ENCODE measurements around the gene OTX2. TPM values are rescaled to one million over a fixed set of nuclear protein-coding genes. Genes with fewer than 3 reads are reported as not detected.

OTX2 gene
- total RNA-seq, 4 donors from 2014 or later: not detected

DNA sequence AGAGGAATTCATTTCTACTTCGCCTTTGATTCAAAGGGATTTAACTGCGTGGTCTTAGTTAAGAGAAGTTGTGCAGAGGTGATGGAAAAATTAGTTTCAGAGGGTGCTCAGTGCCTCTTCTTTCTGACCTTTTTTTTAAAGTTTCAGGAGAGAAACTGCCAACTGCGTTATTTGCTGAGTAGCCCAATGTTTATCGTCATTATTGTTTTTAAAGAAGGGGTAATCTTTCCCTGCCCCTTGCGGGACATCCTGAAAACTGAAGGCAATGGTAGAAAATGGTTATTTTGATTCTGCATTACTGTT is 11.0 kb downstream of the OTX2 start:
- Histone ChIP-seq H3K4me3 (no peak overlapping the region), H3K27ac (no peak overlapping the region), H3K9me3 (no peaks in the 10 kb centered on the region), H3K27me3 (peaks cover 21 to 100% (median 56%) of the 10 kb centered on the region in 4 donors), H3K4me1 (peaks cover 9 to 29% (median 9%) of the 10 kb centered on the region in 3 donors), H3K36me3 (no peaks in the 10 kb centered on the region)
- WGBS, 2 donors: 20% methylated on average over 4 to 5 of the region's 5 CpGs
- TF ChIP-seq POLR2A (IDR thresholded peaks at IDR 0.05): no peak
- TF ChIP-seq, protein P1, sequence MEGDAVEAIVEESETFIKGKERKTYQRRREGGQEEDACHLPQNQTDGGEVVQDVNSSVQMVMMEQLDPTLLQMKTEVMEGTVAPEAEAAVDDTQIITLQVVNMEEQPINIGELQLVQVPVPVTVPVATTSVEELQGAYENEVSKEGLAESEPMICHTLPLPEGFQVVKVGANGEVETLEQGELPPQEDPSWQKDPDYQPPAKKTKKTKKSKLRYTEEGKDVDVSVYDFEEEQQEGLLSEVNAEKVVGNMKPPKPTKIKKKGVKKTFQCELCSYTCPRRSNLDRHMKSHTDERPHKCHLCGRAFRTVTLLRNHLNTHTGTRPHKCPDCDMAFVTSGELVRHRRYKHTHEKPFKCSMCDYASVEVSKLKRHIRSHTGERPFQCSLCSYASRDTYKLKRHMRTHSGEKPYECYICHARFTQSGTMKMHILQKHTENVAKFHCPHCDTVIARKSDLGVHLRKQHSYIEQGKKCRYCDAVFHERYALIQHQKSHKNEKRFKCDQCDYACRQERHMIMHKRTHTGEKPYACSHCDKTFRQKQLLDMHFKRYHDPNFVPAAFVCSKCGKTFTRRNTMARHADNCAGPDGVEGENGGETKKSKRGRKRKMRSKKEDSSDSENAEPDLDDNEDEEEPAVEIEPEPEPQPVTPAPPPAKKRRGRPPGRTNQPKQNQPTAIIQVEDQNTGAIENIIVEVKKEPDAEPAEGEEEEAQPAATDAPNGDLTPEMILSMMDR (IDR thresholded peaks at IDR 0.05): no peak
- no peak for DNase-seq
- intact Hi-C loops (cut with DNase I): no loop called here

DNA sequence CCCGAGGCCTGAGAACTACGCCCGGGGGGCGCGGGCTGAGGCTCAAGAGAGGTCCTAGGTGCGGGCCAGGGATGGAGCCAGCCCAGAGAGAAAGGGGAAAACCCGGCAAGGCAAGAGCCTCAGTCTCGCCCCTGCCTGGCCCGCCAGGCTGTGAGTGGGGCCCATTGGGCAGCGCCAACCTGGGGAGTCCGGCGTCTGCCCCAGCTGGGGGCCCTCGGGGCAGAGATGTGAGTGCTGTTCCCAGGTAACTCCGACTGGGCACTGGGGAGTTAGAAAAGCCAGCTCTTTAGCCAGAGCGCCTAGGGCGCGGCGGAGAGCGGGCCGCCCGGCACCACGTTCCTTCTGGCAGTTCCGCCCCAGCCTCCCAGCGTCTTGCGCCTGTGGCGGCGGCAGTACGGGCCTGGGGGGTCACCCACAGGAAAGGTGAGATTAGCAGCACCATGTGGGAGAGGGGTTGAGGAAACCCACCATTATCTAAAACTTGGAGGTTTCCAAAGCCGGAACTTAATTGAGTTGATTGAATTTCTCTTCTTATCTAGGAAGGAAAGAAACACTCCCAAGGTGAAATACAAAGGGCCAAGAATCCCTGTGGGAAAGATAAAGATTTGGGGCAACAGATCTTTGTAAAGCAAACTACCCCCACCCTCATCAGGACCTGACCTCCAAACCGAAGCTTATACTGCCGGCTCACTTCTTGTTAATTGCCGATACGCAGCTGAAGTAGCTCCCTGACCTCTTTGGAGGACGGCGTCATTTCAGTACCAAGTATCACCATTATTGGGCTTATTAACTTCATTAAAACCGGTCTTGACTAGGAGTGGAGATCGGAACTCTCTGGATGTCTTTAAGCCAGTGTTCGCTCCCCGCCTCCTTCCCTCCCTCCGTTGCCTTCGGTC is 11.6 kb downstream of the OTX2 start:
- H3K4me1 ChIP-seq: peaks cover 9 to 31% (median 9%) of the 10 kb centered on the region in 3 donors
- H3K9me3 ChIP-seq: no peaks in the 10 kb centered on the region
- no peak overlapping the region for H3K27ac ChIP-seq
- TF ChIP-seq POLR2A (IDR thresholded peaks at IDR 0.05): no peak
- TF ChIP-seq, protein P1 (IDR thresholded peaks at IDR 0.05): no peak
- DNase-seq: no peak
- H3K4me3 ChIP-seq: peak overlapping the region in 2 of 4 donors; percentile 31 to 53
- intact Hi-C loops (cut with DNase I): no loop called here
- H3K27me3 ChIP-seq: peaks cover 24 to 100% (median 56%) of the 10 kb centered on the region in 4 donors
- no peaks in the 10 kb centered on the region for H3K36me3 ChIP-seq
- WGBS, 2 donors: 31% methylated on average over 13 to 26 of the region's 41 CpGs

DNA sequence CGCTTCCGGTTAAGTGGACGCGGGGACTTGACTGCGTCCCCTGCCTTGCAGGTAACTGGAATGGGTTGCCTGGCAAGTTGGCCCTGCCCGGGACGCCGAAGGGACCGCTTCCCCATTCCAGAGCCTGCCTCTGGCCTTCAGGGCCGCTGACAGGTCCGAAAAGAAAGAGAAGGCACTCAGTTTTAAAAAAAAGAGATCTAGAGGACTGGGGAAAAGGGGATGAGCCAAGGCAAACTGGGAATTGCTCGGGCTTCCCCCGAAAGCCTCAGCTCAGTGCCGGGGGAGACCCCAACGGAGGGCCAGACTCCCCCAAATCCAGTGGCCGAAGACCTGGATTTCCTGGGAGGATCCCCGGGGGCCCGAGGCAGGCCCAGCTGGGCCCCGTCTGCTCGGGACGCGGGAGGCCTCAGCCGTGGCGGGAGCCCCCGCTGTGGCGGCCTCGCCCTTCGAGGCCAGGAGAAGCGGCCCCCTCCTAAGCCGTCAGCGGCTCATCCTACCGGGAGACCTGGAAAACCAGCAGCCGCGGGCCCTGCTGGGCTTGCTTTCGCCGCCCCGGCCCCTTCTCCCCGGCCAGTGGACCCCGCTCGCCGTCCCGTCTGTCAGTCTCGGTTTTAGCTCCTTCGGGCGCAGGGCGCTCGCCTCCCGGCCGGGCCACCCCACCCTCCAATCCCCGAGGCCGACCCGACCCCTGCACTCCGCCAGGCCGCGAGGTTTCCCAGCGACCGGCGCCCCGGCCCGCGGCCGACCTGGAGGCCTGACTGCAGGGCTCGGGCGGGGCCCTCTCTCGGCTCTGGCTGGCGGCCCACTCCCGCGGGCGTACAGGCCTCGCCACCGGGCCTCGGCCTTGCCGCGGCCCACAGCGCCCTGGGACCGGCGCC is 12.5 kb downstream of the OTX2 start:
- Histone ChIP-seq H3K4me3 (peak overlapping the region in 2 of 4 donors; percentile 31 to 53), H3K27me3 (peaks cover 24 to 100% (median 52%) of the 10 kb centered on the region in 4 donors), H3K4me1 (peaks cover 9 to 31% (median 9%) of the 10 kb centered on the region in 3 donors), H3K27ac (no peak overlapping the region), H3K36me3 (no peaks in the 10 kb centered on the region), H3K9me3 (no peaks in the 10 kb centered on the region)
- TF ChIP-seq, protein P1 (IDR thresholded peaks at IDR 0.05): no peak
- TF ChIP-seq POLR2A (IDR thresholded peaks at IDR 0.05): no peak
- intact Hi-C loops (cut with DNase I): no loop called here
- 8 to 20% methylated on average over 1 to 8 of the region's 77 CpGs for WGBS, 2 donors
- DNase-seq: no peak

DNA sequence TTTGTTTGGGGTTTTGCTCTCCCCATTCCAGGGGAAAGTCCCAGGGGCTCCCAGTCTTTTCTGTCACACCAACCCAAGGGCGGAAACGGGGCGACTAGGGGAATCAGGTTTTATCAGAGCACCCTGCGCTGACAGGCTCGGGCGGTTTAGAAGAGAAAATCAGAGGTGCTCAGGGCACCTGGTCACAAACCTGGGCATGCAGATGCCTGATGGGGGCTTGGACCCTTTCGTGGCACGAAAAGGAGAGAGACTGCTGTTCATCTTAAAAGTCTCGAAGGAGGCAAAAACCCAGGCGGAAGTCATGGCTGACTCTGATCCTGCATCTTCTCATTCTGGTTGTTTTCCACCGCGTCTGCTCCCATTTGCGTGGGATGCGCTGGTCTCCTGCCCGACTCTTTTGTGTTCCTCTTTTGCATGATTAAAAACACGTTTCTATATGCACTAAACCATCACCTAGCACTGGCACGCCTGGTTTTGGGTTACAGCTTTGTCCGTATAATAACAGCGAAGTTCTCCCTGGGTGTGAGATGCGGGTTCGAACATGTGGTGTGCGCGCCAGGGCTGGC is 13.2 kb downstream of the OTX2 start:
- Histone ChIP-seq H3K27ac (no peak overlapping the region), H3K9me3 (no peaks in the 10 kb centered on the region), H3K4me1 (peaks cover 9 to 31% (median 9%) of the 10 kb centered on the region in 3 donors), H3K27me3 (peaks cover 24 to 100% (median 50%) of the 10 kb centered on the region in 4 donors), H3K4me3 (peak overlapping the region in 1 of 4 donors; percentile 53), H3K36me3 (no peaks in the 10 kb centered on the region)
- TF ChIP-seq, protein P1 (IDR thresholded peaks at IDR 0.05): no peak
- TF ChIP-seq POLR2A (IDR thresholded peaks at IDR 0.05): no peak
- intact Hi-C loops (cut with DNase I): no loop called here
- 5% methylated on average over 12 to 18 of the region's 23 CpGs for WGBS, 2 donors
- DNase-seq: no peak

Data from esophagus squamous epithelium (tissue), 5 donors.